DLD1 (cell line): ENCODE results near the gene GTF2H4.
"Not testable (repeated sequence)": the region's sequence is repeated elsewhere in the genome, so short reads cannot be mapped to it uniquely, and the experiment has no call there.

Source experiments
- in situ Hi-C: cut with HindIII; loops from 2 replicates; pipeline ENCODE4 v1.10.0; 2017; ENCODE audit warnings: low sequenced_read_pairs

Gene GTF2H4

GRCh38 chr6:30893001-30893591 is 14.9 kb upstream of the GTF2H4 start:
- in situ Hi-C loops = loop anchor here (25.0 kb wide), 1 partner anchor 156 kb away; the partner anchor contains the start of genes FLOT1 and IER3

GRCh38 chr6:30893666-30894065 is 14.3 kb upstream of the GTF2H4 start:
- in situ Hi-C loops = loop anchor here (25.0 kb wide), 1 partner anchor 156 kb away; the partner anchor contains the start of genes FLOT1 and IER3

GRCh38 chr6:30894381-30894780 is 13.6 kb upstream of the GTF2H4 start:
- in situ Hi-C loops = loop anchor here (25.0 kb wide), 1 partner anchor 157 kb away; the partner anchor contains the start of genes FLOT1 and IER3

- in situ Hi-C loops = loop anchor here (25.0 kb wide), 1 partner anchor 158 kb away; the partner anchor contains the start of genes FLOT1 and IER3
These were observed 13.1 kb upstream of the GTF2H4 start for GRCh38 chr6:30894935-30895334.

GRCh38 chr6:30895343-30895742 is 12.7 kb upstream of the GTF2H4 start:
- in situ Hi-C loops = loop anchor here (25.0 kb wide), 1 partner anchor 158 kb away; the partner anchor contains the start of genes FLOT1 and IER3

GRCh38 chr6:30896541-30896940 is 11.5 kb upstream of the GTF2H4 start:
- in situ Hi-C loops = loop anchor here (25.0 kb wide), 1 partner anchor 159 kb away; the partner anchor contains the start of genes FLOT1 and IER3

GRCh38 chr6:30897882-30898281 is 10.1 kb upstream of the GTF2H4 start:
- in situ Hi-C loops = loop anchor here (25.0 kb wide), 1 partner anchor 161 kb away; the partner anchor contains the start of genes FLOT1 and IER3

GRCh38 chr6:30898750-30899360 is 9.2 kb upstream of the GTF2H4 start:
- in situ Hi-C loops = loop anchor here (25.0 kb wide), 1 partner anchor 162 kb away; the partner anchor contains the start of genes FLOT1 and IER3

GRCh38 chr6:30900863-30901417 is 7.1 kb upstream of the GTF2H4 start:
- in situ Hi-C loops = no loop called here

GRCh38 chr6:30901436-30901835 is 6.6 kb upstream of the GTF2H4 start:
- in situ Hi-C loops = no loop called here

- in situ Hi-C loops = not testable (repeated sequence)
These were observed 5.8 kb upstream of the GTF2H4 start for GRCh38 chr6:30902196-30902595.

- in situ Hi-C loops = no loop called here
These were observed 5.3 kb upstream of the GTF2H4 start for GRCh38 chr6:30902709-30903108.

- in situ Hi-C loops = no loop called here
These were observed 4.8 kb upstream of the GTF2H4 start for GRCh38 chr6:30903236-30903635.

- in situ Hi-C loops = not testable (repeated sequence)
These were observed 683 bp upstream of the GTF2H4 start for GRCh38 chr6:30907290-30907757.

- in situ Hi-C loops = no loop called here
These were observed 693 bp downstream of the GTF2H4 start for GRCh38 chr6:30908700-30909099.

GRCh38 chr6:30910473-30910872 is 2.5 kb downstream of the GTF2H4 start:
- in situ Hi-C loops = not testable (repeated sequence)

- in situ Hi-C loops = no loop called here
These were observed 4.9 kb downstream of the GTF2H4 start for GRCh38 chr6:30912746-30913520.

GRCh38 chr6:30913721-30914075 is 5.7 kb downstream of the GTF2H4 start:
- in situ Hi-C loops = no loop called here

- in situ Hi-C loops = no loop called here
These were observed 6.3 kb downstream of the GTF2H4 start, which contains the start of gene VARS2 for GRCh38 chr6:30914076-30914853. Gene VARS2 (plus strand): TSS chr6:30914238. CDS start chr6:30914837, 599 bp downstream.
